Right forelimb (tissue), 1 donor: ENCODE results near the gene MYRIP.
"Not testable (repeated sequence)": the region's sequence is repeated elsewhere in the genome, so short reads cannot be mapped to it uniquely, and the experiment has no call there.

Source experiments
- DNase-seq: peaks from one replicate; pipeline ENCODE4 v3.0.0-alpha.2; 2018

Gene MYRIP

DNA sequence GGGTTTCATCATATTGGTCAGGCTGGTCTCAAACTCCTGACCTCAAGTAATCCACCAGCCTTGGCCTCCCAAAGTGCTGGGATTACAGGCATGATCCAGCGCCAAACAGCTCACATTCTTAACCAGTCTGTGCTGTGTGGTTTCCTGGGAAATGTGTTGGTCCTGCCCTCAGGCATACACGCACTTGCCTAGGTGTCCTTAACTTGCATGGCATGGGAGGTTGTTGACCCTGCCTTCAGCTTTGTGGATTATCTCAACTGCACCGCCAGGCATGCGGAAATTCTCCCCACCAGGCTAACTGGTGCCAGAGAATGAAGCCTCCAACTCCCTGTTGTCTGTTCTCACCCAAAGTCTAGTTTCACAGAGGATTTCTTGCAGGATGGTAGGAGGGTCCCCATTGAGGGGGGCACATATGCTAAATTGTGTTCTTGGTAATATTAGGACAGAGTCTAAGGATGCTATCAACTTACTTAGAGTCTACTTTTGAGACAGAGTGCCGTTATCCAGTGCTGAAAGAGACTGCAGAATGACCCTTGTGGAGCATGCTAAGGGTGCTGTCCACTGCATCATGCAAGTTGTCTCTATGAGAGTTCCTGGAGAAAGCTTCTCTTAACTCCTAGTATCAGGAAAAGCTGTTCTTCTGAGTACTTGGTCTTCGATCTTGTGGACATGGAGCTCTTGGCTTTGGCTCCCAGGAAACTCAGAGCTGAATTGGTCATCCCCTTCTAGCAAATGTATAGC lies 438.5 kb downstream of the MYRIP start:
- DNase-seq = no peak

DNA sequence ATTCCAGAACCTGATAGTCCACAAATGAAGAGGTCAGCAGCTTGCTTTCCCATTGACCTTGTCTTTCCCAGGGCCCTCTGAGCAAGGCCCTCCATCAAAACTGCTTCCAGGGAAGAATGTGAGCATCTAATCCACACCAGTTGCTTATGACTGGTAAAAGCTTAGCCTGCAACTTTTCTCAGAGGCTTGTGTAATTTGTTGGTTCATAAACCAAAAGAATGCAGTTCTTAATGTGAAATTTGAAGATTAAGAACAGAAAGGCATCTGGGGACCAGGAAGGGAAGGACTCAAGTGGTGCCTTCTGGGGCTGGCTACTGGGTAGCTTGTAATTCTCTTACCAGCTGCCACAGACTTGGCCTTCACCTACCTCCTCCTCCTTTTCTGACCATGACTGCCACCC lies 439.2 kb downstream of the MYRIP start:
- DNase-seq = no peak

DNA sequence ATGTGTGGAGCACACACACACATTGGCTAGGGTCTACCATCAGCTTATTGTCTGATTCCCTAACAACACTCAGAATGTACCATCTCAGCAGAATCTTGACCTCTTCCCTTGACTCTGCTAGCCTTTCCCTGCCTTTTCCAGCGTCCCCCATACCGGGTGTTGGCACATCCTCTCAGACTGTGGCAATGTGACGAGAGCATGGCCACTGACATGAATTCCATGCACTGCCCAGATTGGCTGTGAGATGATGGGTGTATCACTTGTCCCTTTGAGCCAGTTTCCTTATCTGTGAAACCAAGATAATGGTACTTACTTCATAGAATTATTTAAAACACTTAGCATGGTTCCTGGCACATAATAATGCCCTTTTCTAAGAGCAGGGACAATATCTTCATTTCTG lies 439.8 kb downstream of the MYRIP start:
- no peak for DNase-seq

DNA sequence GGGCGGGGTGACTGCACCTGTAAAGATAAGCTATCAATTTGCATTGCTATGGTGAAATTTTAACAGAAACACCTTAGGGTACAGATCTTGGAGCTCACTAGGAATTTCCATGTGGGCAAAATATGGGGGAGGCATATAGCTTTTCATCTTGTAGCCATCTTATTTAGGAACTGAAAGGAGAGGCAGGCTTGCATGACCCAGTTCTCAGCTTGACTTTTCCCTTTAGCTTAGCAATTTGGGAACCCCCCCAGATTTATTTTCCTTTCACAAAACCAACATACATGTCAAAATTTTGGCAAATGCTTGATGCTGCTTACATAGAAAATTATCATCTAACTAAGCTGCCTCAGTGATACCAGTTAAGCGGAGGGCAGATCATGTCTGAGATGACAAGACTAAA lies 445.1 kb downstream of the MYRIP start:
- DNase-seq = no peak

DNA sequence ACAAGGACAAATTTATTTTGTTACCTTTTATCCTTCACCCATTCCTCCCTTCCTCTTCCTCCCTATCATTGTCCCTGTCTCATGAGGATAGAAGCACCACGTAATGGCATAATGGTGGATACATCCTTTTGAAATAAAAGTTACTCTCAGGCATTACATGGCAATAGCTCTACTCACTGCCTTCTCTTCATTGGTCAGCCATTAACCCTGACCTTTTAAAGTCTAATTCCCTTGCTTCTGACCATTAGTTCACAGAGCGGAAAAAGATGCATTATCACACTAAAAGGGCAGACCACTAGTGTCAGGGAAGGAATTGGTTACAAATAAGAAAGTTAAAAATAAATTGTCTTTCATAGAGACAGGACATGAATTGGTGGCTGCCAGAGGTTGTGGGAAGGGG lies 445.5 kb downstream of the MYRIP start:
- DNase-seq = no peak

DNA sequence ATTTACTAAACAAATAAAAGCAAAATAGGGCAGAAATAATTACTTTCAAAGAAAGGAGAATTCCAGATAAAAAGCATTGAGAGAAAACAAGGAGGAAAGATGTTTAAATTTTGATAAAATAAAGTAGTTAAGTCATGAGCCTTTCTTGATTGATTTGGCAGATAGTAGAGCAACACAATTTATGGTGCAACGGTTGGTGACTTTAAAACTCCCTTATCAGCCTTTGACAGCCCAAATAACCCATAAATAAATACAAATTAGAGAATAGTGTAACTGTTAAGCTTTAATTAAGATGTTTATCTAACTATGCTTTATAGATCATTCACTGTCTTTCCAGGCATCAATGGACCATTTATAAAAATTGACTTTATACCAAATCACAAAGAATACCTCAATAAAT lies 446.1 kb downstream of the MYRIP start:
- DNase-seq = no peak

DNA sequence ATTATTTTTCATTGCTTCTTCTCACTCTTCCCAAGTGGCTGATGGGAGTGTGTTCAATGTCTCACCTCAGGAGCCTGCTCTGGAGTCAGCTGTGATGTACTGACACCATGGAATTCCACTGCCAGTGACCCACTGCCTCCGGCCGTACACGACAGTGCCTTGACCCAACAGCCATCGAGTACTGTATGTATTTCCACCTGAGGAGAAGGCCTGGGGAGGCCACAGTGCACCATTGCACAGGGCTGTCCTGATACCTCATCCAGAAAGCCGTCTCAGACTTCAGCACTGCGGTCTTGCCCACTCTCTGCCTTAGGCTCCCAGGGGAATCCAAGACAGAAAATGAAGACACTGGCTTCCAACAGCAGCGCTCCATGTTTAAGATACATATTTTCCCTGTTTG lies 448.7 kb downstream of the MYRIP start:
- no peak for DNase-seq

DNA sequence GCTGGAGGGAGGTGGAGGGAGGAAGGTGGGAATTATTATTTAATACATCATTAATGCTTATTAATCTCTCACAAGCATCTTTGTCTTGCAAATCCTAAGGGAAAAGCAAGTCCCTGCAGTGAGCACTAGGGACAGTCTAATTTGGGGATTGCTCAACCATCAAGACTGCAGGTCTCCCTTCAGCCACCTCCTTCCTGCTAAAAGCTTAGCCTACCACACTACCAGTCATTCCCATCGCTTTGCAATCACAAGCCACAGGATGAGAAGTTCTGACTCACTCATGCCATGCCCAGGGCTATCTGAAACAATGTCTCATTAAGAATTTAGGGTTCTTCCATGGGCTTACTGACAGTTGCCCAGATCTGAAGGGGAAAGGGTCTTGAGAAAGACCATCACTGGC lies 449.1 kb downstream of the MYRIP start:
- DNase-seq = no peak

DNA sequence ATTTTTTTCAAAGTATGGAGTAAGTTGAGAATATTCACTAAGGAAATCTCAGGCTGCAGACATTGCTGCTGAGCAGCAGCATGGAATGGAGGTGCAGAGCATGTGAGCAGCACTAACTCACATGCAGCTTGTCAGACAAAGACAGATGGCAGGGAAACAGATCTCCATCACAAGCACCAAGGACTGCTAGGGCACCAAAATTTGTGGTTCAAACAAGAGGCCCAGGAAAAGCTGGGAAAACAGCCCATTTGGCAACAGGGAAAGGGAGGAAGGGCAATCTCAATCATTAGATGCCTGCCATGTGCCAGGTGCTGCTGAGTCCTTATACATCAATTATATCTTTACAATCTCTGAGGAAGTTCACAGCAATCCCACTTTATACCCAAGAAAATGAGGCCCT lies 452.9 kb downstream of the MYRIP start:
- DNase-seq = no peak

DNA sequence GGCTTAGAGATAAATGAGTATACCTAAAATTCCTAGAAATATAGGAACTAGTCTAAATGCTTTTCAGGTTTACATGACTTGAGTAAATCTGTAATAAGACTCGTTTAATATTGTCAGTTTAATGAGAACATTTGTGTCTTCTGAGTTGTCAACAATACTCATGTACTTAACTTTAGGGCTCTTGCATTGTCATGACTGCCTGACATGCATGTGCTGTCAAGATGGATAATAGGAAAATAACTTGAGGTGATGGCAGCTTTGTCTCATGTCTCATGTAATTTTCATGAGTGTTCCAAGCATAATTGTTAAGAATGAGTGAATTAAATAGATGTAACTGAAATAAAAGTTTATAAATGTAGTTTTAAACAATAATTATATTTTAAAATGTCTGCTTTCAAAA lies 455.0 kb downstream of the MYRIP start:
- DNase-seq = no peak

DNA sequence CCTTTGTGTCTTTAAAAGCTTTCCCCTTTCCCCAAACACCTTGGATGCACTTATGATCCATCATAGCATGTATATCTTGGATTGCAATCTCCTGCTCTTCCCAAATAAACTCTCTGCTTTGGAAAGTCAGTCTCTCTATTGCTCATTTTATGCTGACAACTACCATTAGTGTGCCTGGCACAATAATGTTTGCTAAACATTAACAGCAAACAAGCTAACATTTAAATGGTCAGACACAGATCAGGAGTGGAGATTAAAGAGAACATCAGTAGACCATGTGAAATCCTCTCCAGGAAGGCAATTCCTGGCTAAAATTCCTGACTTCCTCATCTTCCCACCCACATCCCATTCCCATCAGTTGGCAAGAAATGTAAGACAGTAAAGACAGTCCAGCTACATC lies 455.8 kb downstream of the MYRIP start:
- no peak for DNase-seq

DNA sequence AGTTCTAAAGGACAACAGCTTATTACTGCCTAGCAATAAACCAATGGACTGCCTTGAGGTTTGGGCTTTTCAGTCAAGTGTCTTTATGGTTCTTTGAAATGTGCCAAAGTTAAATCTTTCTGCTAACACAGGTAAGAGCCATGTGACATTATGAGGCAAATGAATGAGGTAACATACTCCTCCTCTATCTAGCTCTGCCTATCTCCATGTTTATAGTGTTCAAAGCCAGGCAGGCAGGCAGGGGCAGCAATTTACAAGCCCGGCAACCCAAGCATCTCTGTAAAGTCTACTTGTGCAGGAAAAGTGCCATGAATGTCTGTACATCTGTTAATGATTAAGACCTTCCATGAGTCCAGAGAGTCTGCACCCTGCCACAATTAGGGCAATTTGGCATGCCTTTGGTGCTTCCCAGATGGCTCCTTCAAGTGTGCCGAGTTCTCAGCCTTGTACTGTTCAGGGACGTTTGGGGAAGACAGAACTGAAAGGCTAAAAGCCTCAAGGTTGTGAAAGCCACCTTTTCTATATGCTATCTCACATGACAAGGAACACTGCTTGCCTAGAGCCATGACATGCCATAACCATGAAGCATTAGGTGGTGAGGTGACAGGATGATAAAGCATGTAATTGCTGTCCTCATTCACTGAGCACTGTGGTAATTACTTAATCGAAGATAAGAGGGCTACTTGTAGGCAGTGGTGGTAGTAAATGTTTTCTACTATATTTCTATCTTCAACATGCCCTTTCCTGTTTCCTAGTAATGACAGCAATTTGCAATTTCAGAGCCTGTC lies 458.7 kb downstream of the MYRIP start:
- no peak for DNase-seq

DNA sequence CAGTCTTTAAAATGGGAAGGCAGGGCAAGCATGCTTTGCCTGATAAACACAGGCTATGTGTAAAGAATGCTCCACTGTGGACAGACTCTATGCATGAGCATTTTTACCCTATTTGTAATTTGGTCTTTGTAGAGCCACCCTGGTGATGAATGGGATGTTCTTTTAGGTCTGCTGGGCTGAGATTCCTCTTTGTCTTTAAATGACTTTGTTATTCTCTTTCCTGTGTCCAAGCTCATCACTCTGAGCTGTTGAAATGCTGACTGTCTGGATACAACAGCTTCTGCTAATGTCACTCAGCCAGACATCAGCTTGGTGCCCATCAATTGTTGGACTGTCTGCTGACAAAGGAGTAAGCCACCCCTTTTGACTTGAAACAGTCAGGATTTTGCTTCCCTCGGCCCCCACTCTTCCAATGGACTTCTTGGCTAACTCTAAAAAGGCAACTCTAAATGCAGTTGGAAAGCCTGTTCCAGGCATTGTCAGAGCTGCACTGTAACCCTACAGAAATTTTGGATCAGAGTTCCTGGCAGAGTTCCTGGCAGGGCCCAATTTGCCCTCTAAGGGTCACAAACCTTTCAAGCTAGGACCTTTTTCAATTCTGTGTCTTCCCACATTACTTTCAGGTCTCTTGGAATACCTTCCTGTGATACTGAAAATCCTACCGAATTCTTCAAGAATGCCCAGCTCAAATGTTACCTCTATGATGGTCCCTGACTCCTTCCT lies 459.6 kb downstream of the MYRIP start:
- no peak for DNase-seq

DNA sequence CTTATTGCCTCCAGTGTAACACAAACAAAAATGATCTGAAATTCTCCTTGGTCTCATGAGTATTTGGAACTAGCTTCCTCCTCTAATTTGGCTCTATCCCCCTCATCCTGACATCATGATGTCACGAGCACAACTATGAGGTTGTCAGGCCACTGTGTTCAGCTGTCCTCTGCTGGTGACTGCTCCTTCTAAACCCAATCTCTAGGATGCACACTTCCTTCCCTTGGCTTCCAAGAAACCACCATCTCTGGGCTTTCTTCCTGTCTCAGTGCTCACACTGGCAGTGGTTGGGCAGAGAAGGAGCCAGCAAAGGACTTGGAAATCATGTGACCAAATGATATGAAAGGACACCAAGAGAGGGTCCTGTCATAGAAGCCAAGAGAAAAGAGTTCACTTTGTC lies 469.4 kb downstream of the MYRIP start:
- DNase-seq = no peak

DNA sequence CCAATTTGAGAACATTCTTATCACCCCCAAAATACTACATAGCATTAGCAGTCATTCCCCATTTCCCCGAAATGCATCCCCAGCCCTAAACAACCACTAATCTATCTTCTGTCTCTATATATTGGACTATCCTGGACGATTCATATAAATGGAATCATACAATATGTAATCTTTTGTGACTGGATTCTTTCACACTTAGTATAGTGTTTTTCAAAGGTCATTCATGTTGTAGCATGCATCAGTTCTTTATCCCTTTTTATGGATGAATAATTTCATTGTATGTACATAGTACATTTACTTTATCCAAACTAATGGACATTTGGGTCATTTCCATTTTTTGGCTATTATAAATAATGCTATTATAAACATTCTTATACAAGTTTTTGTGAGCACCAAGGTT lies 472.6 kb downstream of the MYRIP start:
- no peak for DNase-seq

DNA sequence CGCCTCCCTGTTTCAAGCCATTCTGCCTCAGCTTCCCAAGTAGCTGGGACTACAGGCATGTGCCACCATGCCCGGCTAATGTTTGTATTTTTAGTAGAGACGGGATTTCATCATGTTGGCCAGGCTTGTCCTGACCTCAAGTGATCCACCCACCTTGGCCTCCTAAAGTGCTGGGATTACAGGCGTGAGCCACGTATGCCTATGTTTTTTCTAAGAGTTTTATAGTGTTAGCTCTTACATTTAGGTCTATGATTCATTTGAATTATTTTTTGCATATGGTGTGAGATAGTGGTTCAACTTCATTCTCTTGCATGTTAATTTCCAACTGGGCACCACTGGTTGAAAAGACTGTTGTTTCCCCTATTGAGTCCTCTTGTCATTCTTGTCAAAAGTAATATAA lies 473.6 kb downstream of the MYRIP start:
- not testable (repeated sequence) for DNase-seq

DNA sequence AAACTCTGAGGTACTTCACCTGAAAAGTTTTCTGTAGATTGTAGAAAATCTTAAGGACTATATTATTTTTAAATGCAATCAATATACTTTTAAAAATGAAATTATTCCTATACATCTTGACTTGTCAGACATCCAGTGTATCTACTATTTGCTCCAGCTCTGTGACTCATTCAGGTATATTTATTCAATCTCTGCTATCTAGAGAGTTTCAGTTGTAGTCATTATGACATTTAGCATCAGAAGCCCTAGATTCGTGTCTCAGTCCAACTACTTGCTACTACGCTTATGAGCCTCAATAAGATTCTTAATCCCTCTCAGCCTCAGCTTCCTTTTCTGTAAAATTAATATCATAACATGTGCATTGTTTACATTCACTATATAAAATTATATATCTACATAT lies 477.8 kb downstream of the MYRIP start:
- DNase-seq = no peak

DNA sequence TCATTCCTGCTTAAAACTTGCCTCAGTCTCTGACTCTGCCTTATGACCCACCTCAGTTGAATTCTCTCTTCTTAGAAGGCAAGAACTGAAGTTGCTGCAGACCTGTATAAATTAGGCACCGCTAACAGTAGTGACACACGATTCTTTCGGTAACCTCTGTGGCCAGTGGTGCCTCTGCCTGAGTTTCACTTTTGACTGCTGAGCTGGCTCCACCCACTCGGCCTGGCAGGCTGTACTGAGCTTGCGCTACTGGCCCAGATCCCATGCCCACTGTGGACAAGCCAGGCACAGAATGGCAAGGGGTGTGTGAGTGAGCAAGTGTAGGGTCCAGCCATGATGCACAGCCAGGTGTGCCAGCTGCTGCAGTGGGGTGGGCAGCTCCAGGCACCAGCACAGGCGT lies 481.0 kb downstream of the MYRIP start:
- no peak for DNase-seq

DNA sequence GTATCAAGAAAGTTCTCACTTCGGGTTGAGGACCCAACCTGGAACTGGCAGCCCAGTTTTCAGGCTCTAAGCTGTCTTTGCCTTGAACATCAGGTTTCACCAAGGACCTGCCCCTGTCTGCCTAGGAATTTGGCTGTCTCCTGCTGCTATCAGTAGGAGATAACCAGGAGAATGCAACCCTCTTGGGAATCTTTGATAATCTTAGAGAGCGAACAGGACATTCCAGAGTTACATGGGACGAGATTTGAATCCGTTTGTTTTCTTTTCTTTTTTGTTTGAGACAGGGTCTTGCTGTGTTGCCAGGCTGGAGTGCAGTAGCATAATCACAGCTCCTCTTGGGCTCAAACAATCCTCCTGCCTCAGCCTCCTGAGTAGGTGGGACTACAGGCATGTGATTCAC lies 482.1 kb downstream of the MYRIP start:
- DNase-seq = no peak

DNA sequence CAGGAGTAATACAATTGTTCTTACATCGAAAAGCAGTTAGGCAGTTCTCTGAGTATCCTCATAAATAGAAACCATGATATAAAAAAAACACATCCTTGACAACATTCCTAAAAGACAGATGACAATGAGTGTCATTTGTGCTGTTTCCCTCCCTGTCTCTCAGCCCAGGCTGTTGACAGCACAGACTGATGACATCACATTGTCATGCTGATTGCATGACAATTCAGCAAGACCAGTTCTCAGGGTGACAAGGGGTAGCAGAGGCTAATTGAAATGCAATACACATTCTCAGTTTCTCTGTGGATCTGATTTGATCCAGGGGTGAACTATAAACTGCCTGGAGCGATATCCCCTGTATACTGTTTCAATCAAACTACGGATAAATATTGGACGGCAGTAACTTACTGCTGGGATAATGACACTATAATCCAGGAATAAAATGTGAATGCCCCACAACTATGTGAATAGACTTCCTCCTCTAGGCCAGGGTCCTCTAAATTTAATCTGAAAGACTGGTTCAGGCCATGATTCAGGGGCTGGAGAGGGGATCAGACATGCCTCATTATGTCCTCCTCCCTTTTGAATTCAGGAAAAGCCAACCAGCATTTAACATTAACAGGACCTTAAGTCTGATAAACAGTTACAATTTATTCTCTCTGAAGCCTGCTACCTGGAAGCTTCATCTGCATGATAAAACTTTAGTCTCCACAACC lies 483.4 kb downstream of the MYRIP start:
- no peak for DNase-seq

DNA sequence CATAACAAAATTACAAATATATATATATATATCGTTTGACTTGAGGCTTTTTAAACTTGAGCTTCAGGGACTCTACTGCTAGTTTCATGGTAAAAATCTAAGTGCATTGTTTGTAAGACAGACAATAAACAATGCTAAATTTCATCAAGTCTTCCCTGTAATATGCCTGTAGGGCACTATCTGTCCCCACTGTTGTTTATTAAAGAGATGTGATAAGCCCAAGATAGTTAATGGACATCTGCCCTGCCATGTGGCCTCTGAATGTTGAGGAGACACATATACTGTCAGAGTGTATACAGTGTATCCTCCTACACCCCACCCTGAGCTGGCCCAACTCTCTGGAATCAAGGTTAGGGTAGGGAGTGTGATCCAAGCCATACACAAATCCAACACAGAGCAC lies 485.0 kb downstream of the MYRIP start:
- DNase-seq = no peak

DNA sequence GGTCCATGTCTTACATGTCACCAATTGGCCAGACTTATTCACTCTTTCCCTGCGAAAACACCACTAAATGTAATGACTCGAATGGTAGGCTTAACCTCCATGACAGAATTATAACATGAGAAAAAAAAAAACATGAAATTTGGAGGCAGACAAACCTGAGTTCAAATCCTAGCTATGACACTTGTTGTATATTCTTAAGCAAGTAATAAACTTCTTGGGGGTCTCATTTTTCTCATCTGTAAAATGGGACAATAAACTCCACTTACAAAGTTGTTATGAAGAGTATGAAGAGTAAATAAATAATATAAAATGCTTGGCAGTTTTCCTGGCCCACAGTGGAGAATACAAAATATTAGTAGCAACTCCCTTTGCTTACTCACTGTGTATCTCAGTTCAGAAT lies 488.7 kb downstream of the MYRIP start:
- no peak for DNase-seq

DNA sequence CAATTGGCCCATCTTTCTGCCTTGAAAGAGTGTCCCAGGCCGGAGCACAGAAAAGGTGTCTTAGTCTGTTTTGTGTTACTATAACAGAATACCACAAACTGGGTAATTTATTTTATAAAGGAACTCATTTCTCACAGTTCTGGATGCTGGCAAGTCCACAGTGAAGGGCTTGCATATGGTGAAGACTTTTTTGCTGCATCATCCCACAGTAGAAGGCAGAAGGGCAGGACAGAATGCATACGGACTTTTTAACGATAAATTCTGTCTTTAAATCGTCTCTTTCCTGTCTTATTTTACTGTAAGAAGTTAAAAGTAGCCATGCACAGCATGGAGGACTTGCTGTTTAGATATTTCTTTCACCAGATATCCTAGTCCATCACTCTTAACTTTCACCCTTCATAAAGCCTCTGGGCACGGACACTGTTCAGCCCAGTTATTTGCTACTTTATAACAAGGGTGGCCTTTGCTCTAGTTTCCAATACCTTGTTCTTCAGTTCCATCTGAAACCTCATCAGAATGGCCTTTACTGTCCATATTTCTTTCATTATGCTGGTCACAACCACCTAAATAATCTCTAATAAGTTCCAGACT lies 489.8 kb downstream of the MYRIP start:
- DNase-seq = no peak
